Body of pancreas (tissue), 4 donors: ENCODE measurements around the gene GMEB2.

Experiments used
- CTCF ChIP-seq, 7 experiments: fragments of 450-650 bp in 4 of 7; fragments of 200-600 bp in 3 of 7; sonication (generic) in 3 of 7; IDR thresholded peaks; one replicate each; pipeline ENCODE4 v1.5.1; 2016 to 2019; ENCODE audit warnings: antibody characterized with exemption in 7 of 7
- POLR2A ChIP-seq, 3 donors: fragments of 450-650 bp; IDR thresholded peaks; one replicate each; pipeline ENCODE4 v1.6.1; 2016; ENCODE audit warnings: antibody characterized with exemption in 3 of 3, mild to moderate bottlenecking in 2 of 3

GRCh38 chr20:63549019-63549418 is 77.9 kb downstream of the GMEB2 start:
- no peak for TF ChIP-seq POLR2A (IDR thresholded peaks at IDR 0.05)
- no peak for TF ChIP-seq CTCF (IDR thresholded peaks at IDR 0.05)
